Measurements from ENCODE around the gene B3GALT2.
"Not testable (repeated sequence)": the region's sequence is repeated elsewhere in the genome, so short reads cannot be mapped to it uniquely, and the experiment has no call there.

Gene B3GALT2

DNA sequence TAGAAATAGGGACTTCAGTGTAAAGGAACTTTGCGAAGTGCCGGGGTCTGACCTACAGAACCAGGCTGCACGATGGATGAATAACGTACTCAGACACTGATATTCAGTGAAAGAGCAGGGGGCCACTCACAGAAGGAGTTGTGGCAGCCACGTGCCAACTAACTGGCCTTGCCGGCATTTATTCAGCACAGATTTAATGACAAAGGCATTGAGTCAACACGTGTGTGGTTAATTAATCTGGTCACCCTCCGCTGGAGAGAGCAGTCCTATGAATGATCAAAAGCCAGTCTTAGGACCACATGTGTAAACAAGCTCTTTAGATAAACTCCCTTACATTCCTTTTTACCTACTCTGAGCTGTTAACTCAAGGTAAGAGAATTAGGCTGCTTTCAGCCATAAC lies 6.2 kb upstream of the B3GALT2 start:
- no peak overlapping the region for H3K4me3 ChIP-seq (replicated peaks; ENCODE audit: low read depth, low read length)
- DNase-seq (ENCODE audit: extremely low read depth, low read depth), result no peak

DNA sequence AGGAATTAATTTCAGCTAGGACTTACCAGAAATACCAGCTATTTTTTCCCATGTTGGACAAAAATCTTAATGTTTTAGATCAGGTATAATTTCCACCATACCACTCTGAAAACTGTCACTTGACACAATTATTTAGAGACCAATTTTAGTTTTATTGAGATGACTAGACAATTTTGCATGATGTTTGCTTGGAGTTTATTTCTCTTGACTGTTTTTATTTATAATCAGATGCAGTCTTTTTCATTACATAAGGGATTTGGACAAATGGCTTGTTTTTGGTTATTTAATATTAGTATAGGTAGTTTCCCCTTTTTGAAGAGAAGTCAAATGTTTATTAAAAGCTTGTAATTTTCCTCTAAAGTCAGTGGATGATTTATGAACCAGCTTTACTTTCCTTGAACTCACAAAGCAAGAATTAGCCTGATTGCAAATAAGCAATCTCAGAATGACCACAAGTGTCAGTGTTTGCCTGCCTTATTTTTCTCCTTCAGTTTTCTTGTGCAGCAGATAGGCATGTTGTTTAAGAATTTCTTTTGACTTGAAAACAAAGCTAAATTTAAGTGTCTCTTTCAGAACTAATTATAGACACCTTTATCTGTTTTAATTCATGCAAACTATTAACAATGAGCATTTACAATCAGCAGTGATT lies 3.8 kb upstream of the B3GALT2 start:
- no peak for DNase-seq (ENCODE audit: extremely low read depth, low read depth)
- no peak overlapping the region for H3K4me3 ChIP-seq (replicated peaks; ENCODE audit: low read depth, low read length)
- TF ChIP-seq CTCF (IDR thresholded peaks at IDR 0.05; ENCODE audit: low read depth, low read length, missing control alignments), result no peak

More for the DNA sequence above, 6.2 kb upstream of the B3GALT2 start:
- no peak for TF ChIP-seq CTCF (IDR thresholded peaks at IDR 0.05; ENCODE audit: low read depth, low read length, missing control alignments)

GRCh38 chr1:193189442-193190095 lies 3.2 kb upstream of the B3GALT2 start:
- H3K4me3 ChIP-seq (replicated peaks; ENCODE audit: low read depth, low read length), result no peak overlapping the region
- DNase-seq (ENCODE audit: extremely low read depth, low read depth), result no peak

DNA sequence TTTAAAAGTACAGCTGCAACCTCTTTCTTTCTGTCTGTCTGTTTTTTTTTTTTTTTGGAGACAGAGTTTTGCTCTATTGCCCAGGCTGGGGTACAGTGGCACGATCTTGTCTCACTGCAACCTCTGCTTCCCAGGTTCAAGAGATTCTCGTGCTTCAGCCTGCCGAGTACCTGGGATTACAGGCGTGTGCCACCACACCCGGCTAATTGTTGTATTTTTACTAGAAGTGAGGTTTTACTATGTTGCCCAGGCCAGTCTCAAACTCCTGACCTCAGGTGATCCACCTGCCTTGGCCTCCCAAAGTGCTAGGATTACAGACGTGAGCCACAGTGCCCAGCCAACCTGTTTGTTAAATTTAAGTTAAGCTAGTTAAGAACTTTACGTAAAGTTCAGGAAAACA lies 2.5 kb upstream of the B3GALT2 start:
- not testable (repeated sequence) for DNase-seq (ENCODE audit: extremely low read depth, low read depth); H3K4me3 ChIP-seq (replicated peaks; ENCODE audit: low read depth, low read length)

More at GRCh38 chr1:193189442-193190095, 3.2 kb upstream of the B3GALT2 start:
- TF ChIP-seq CTCF (IDR thresholded peaks at IDR 0.05; ENCODE audit: low read depth, low read length, missing control alignments), result no peak

DNA sequence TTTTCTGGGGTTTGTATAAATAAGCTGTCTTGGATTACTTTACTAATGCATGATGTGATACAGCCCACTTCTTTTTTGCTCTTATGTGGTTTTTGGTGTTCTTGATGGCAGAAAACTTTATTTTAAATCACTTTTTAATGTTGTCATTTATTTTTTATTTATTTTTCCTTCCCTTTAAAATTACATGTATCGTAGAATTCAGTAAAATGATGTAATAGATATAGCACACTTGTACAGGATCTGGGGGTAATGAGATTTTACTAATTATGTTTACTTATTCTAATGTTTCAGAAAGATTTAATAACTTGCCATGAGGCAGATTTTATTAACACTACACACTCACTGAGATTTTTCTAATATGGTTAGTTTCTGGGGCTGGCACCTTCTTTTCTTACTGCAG lies 701 bp upstream of the B3GALT2 start:
- H3K4me3 ChIP-seq (replicated peaks; ENCODE audit: low read depth, low read length), result no peak overlapping the region
- DNase-seq (ENCODE audit: extremely low read depth, low read depth), result no peak
- TF ChIP-seq CTCF (IDR thresholded peaks at IDR 0.05; ENCODE audit: low read depth, low read length, missing control alignments), result no peak

GRCh38 chr1:193185211-193185610 lies 1.2 kb downstream of the B3GALT2 start:
- DNase-seq (ENCODE audit: extremely low read depth, low read depth), result no peak
- no peak overlapping the region for H3K4me3 ChIP-seq (replicated peaks; ENCODE audit: low read depth, low read length)
- no peak for TF ChIP-seq CTCF (IDR thresholded peaks at IDR 0.05; ENCODE audit: low read depth, low read length, missing control alignments)

DNA sequence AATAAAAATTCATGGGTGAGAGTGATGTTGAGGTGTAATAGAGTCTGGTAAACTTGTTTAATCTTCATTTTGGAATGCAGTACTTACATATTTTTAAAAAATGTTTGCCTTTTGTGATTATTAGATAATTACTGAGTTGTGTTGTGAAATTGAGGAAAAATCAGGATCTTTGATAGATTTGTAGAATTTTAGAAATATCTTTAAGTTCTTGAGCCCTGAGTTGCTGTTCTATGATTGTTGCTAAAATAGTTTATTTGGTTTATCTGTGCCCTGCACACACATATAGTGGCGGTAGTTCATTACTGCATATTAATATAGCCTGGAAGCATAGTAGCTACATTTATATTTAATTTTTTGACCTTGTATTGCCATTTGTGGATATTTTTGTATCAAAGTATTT lies 1.6 kb downstream of the B3GALT2 start:
- TF ChIP-seq CTCF (IDR thresholded peaks at IDR 0.05; ENCODE audit: low read depth, low read length, missing control alignments), result no peak
- DNase-seq (ENCODE audit: extremely low read depth, low read depth), result no peak
- H3K4me3 ChIP-seq (replicated peaks; ENCODE audit: low read depth, low read length), result no peak overlapping the region

All from HFF-Myc (cell line).